Heart left ventricle (tissue), 16 donors: Measurements from ENCODE around the gene RFX2. TPM values are rescaled to one million over a fixed set of nuclear protein-coding genes. Genes with fewer than 3 reads are reported as not detected.

Experiments
- ATAC-seq, 4 donors: fragments of 200-7000 bp; cut with Tn5 transposase; one replicate each; pipeline ENCODE4 v1.9.1; 2020 to 2022; ENCODE audit warnings: moderate library complexity in 4 of 4, mild to moderate bottlenecking in 3 of 4, moderate number of reproducible peaks in 1 of 4
- DNase-seq, 5 donors: peaks; one replicate each; pipeline ENCODE4 v3.0.0-alpha.2; 2020
- H3K27ac ChIP-seq, 12 donors: fragments of 200-600 bp; sonication (generic) in 4 of 12; one replicate each; pipeline versions ENCODE4 v1.5.0 to v1.8.0; 2016 to 2022; ENCODE audit warnings: mild to moderate bottlenecking in 2 of 12
- H3K27me3 ChIP-seq, 9 donors: fragments of 200-600 bp; sonication (generic) in 2 of 9; one replicate each; pipeline versions ENCODE4 v1.5.1 to v1.8.0; 2016 to 2022; ENCODE audit warnings: mild to moderate bottlenecking in 3 of 9
- H3K36me3 ChIP-seq, 9 donors: fragments of 200-600 bp; sonication (generic) in 2 of 9; one replicate each; pipeline versions ENCODE4 v1.5.0 to v1.8.0; 2018 to 2022; ENCODE audit warnings: mild to moderate bottlenecking in 2 of 9
- H3K4me1 ChIP-seq, 12 donors: fragments of 200-600 bp; sonication (generic) in 4 of 12; one replicate each; pipeline versions ENCODE4 v1.5.0 to v1.8.0; 2016 to 2022; ENCODE audit warnings: mild to moderate bottlenecking in 3 of 12
- H3K4me3 ChIP-seq, 12 donors: fragments of 200-600 bp; sonication (generic) in 4 of 12; one replicate each; pipeline versions ENCODE4 v1.5.0 to v1.8.0; 2017 to 2022; ENCODE audit warnings: mild to moderate bottlenecking in 9 of 12, moderate library complexity in 4 of 12
- H3K9me3 ChIP-seq, 12 donors: fragments of 200-600 bp; sonication (generic) in 4 of 12; one replicate each; pipeline versions ENCODE4 v1.5.0 to v1.8.0; 2016 to 2022; ENCODE audit warnings: mild to moderate bottlenecking in 1 of 12
- POLR2A ChIP-seq, 2 donors: fragments of 450-650 bp; IDR thresholded peaks; one replicate each; pipeline ENCODE4 v1.6.1; 2017; ENCODE audit warnings: antibody characterized with exemption in 2 of 2, mild to moderate bottlenecking in 2 of 2, moderate library complexity in 2 of 2
- WGBS, 4 donors: extraction: QIAGEN DNeasy Blood & Tissue Kit in 2 of 4; methylation state at CpG; one replicate each; pipeline versions ENCODE4 v1.1.5 to v1.1.7; 2013 to 2018; 5-methylcytosine and 5-hydroxymethylcytosine counted together
- intact Hi-C, 10 donors: fragments of 100-400 bp; cut with DNase I; formaldehyde crosslinking; loops; one replicate each; pipeline versions ENCODE4 v1.11.1 to v1.14.2; 2022
- polyA plus RNA-seq, 2 donors: library from polyadenylated mRNA; stranded (reverse); fragments of 200-250 nt; gene quantifications; one replicate each; pipeline ENCODE4 v1.2.3, GENCODE V29; 2013
- total RNA-seq, 9 donors: library from RNA; depleted of rRNA in 2 of 9; stranded (reverse); fragments of >200 nt in 2 of 9; fragmentation: NEBNext Ultra II Directional in 3 of 9; extraction: Animal tissue kit (Norgen Biotek cat#: 25700) in 3 of 9; gene quantifications; one replicate each; pipeline versions ENCODE4 v1.1.0 to v1.2.4, GENCODE V29; 2016 to 2023
- TF ChIP-seq, protein P1 (sequence below), 12 donors: fragments of 200-600 bp; sonication (generic) in 4 of 12; IDR thresholded peaks; one replicate each; pipeline versions ENCODE4 v1.5.0 to v1.8.0; 2018 to 2022; ENCODE audit warnings: antibody characterized with exemption in 12 of 12, mild to moderate bottlenecking in 5 of 12
- donor health status: ischemic (EF 13 %, LVEDD 7.1; RV severe dilation, severe dysfunction).
- donor health status: healthy with polysubstance abuse.
- donor health status: DM: no; HTN: yes; CAD: no.
- donor health status: DM: no; HTN: no; CAD: no.
- donor health status: ischemic (EF 25% LVEDD 6.9; RV normal size, moderate dysfunction).
- donor health status: ischemic (EF 25% LVEDD 5.7; RV mildly dilated, moderate dysfunction).
- donor health status: healthy.
- donor health status: DM: yes; HTN: yes; CAD: no.
- donor health status: ischemic (EF 35%, LVEDD 5.7; RV mildly dilated, moderate dysfunction).
- donor health status: nonischemic (EF 11% LVEDD 7.7; RV severe dilation, severe dysfunction).
- donor health status: DM: yes; HTN: yes; CAD: no.
- donor health status: PGD.
- donor health status: ischemic (EF 29% LVEDD 5.4; RV normal size, mild dysfunction).
- donor health status: nonischemic (EF 23%, LVEDD 6.1; RV moderate dilation, normal function).

Gene RFX2
- total and polyA plus RNA-seq, 11 donors: 2.8 to 20.0 (median 5.9) TPM

DNA sequence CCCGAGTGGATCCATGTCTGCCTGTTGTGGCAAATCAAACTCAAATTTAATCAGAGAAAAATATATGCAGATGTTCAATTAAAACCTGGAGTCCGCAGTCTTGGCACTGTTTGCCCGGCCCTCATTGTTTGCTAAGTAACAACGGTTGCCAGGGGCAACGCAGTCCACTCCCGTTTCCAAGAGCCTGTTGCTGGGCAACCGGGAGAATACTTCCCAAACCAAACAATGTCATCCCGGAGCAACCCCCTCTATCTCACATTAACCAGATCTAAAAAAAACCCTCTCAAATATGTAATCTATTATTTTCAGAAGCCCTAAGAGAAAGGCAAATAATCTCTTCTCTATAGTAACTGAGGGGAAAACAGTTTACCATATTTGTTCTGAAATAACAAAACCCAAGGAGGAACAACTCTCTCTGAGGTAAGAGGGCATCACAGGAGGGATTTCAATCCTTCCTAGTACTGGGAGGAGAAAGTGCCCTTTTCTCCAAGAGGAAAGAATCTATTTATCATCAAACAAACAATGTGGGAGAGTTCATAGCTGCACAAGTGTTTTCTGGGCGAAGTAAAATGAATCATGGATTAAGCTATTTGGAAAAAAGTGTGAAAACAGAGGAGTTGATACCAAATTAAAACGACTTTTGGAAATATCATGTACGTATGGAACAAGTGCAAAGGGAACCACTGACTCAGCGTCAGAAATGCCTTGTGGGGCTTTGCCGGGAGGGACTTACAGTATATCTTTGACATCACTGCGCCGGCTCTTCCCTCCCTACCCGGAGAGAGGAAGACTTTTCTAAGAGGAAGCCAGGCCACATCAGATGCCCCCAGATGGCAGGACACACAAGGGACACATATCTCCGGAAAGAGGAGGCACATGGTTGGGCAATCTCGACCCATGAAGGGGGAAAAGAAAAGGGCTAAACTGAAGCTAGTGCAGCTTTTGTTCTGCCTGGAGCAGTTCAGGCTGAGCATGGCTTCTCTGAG, 43.3 kb downstream of the RFX2 start:
- H3K36me3 ChIP-seq: no peaks in the 10 kb centered on the region
- intact Hi-C loops: loop anchor here in 5 of 10 donors (1.0 to 5.0 kb wide), 6 partner anchors 20 to 44 kb away; partner anchors contain the start of gene RFX2 (in 2 of the 5)
- H3K9me3 ChIP-seq: no peaks in the 10 kb centered on the region
- WGBS, 4 donors: 6 to 14% (median 9%) methylated on average over 18 of the region's 18 CpGs
- DNase-seq (peak; percentile 91 to 99 (median 94)), ATAC-seq (peak; percentile 81 to 91 (median 88))
- peak overlapping the region; percentile 59 to 94 (median 87) for H3K27ac ChIP-seq
- peak overlapping the region in 5 of 12 donors; percentile 4 to 23 (median 15) for H3K4me3 ChIP-seq
- TF ChIP-seq POLR2A (IDR thresholded peaks at IDR 0.05): no peak
- TF ChIP-seq, protein P1, sequence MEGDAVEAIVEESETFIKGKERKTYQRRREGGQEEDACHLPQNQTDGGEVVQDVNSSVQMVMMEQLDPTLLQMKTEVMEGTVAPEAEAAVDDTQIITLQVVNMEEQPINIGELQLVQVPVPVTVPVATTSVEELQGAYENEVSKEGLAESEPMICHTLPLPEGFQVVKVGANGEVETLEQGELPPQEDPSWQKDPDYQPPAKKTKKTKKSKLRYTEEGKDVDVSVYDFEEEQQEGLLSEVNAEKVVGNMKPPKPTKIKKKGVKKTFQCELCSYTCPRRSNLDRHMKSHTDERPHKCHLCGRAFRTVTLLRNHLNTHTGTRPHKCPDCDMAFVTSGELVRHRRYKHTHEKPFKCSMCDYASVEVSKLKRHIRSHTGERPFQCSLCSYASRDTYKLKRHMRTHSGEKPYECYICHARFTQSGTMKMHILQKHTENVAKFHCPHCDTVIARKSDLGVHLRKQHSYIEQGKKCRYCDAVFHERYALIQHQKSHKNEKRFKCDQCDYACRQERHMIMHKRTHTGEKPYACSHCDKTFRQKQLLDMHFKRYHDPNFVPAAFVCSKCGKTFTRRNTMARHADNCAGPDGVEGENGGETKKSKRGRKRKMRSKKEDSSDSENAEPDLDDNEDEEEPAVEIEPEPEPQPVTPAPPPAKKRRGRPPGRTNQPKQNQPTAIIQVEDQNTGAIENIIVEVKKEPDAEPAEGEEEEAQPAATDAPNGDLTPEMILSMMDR (IDR thresholded peaks at IDR 0.05): no peak
- H3K27me3 ChIP-seq: no peaks in the 10 kb centered on the region
- peaks cover 7 to 70% (median 50%) of the 10 kb centered on the region in 12 donors for H3K4me1 ChIP-seq

DNA sequence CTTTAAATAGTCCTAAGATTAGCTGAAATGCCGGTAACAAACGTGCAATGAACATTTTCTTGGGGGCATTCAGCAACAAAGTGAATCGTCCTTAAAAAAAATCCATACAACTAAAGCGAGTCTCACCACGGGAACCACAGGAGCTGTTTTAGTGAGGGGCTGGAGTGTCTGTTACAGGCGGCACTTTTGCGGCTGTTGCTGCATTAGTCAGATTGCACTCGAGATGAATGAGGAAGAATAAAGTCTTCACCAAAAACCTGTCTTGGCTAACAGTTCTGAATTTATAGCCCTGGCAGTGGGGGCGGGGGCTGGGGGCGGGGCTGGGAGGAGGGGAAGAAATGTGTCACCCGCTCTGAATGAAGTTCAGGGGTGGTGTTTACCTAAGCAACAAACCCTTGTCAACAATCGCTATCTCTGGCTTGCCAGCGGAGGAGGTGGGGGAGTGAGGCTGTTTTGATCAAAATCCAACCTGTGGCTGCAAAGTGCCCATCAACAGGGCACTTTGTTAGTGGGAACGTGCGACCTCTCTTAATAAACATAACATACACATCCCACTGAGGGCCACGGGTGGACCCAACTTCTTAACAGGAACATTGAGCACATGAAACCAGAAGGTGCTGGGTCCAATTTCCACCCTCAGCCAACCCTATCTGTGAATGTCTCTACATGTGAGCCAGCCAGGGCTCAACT, 44.5 kb downstream of the RFX2 start:
- DNase-seq (peak in 3 of 5 donors; percentile 46 to 72 (median 56)), ATAC-seq (peak; percentile 29 to 70 (median 58))
- H3K4me3 ChIP-seq: peak overlapping the region in 4 of 12 donors; percentile 5 to 25 (median 22)
- 26 to 48% (median 31%) methylated on average over 16 of the region's 16 CpGs for WGBS, 4 donors
- H3K36me3 ChIP-seq: no peaks in the 10 kb centered on the region
- no peaks in the 10 kb centered on the region for H3K27me3 ChIP-seq
- H3K4me1 ChIP-seq: peaks cover 7 to 81% (median 56%) of the 10 kb centered on the region in 12 donors
- TF ChIP-seq, protein P1 (IDR thresholded peaks at IDR 0.05): no peak
- TF ChIP-seq POLR2A (IDR thresholded peaks at IDR 0.05): no peak
- no peaks in the 10 kb centered on the region for H3K9me3 ChIP-seq
- intact Hi-C loops: loop anchor here in 5 of 10 donors (1.0 to 5.0 kb wide), 6 partner anchors 21 to 45 kb away; partner anchors contain the start of gene RFX2 (in 2 of the 5)
- peak overlapping the region; percentile 59 to 94 (median 87) for H3K27ac ChIP-seq

DNA sequence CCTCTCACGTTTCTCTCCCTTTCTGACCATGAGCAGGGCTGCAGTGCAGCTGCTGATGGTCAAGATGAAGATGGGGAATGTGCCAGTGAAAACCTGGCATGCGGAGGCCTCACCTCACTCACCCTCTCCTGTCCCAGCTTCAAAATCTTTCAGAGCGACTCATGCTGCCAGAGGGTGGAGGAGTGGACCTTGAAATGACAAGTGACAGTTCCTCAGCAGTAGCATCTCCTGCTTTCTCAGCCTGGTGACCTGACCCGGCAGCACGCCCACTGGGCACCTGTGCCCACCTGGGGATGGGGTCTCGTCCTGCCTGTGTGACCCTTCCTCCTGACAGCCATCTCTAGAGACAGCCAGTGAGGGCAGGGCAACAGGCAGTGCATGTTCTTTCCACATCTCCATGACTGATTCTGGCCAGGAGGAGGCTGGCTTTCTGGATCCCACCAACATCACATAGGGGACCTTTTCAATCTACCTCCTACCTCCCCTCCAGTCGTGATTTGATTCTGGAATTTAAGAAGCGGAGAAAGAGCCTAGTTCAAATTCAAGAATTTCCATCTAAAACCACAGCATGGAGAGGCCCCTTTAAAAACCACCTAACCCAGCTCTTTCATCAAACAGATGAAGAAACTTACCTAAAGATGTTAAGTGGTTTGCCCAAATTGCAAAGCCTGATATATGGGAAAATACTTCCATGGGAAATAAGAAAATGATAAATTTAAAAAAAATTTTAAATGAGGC, 45.8 kb downstream of the RFX2 start:
- intact Hi-C loops: loop anchor here in 2 of 10 donors (5.0 kb wide), 2 partner anchors 33 to 43 kb away; no protein-coding TSS in a partner anchor
- H3K27me3 ChIP-seq: no peaks in the 10 kb centered on the region
- peak overlapping the region in 6 of 12 donors; percentile 15 to 93 (median 86) for H3K27ac ChIP-seq
- DNase-seq: peak in 1 of 5 donors; percentile 14
- ATAC-seq: no peak
- no peak overlapping the region for H3K4me3 ChIP-seq
- 80 to 90% (median 85%) methylated on average over 8 of the region's 8 CpGs for WGBS, 4 donors
- peaks cover 7 to 90% (median 60%) of the 10 kb centered on the region in 12 donors for H3K4me1 ChIP-seq
- no peaks in the 10 kb centered on the region for H3K9me3 ChIP-seq
- H3K36me3 ChIP-seq: no peaks in the 10 kb centered on the region
- TF ChIP-seq, protein P1 (IDR thresholded peaks at IDR 0.05): no peak
- no peak for TF ChIP-seq POLR2A (IDR thresholded peaks at IDR 0.05)
